Measurements from ENCODE around the gene CNBD2. TPM values are rescaled to one million over a fixed set of nuclear protein-coding genes. Genes with fewer than 3 reads are reported as not detected.

The CNBD2 gene
- total and polyA plus RNA-seq, 10 of the 15 experiments (the other 5 are each of a cell fraction or from before 2014, with no cell fraction given), result 0.86 to 7.4 (median 4.6) TPM

- 0 out of 2 replicates have a peak, but pooled peaks cover 4% of the 10 kb centered on the region for H3K4me1 ChIP-seq (ENCODE audit: control insufficient read depth, insufficient read depth, low read length)
- in situ Hi-C loops (cut with MboI), result no loop called here
- intact Hi-C loops (cut with micrococcal nuclease; ENCODE audit: unreplicated experiment), result no loop called here
- no peak for FAIRE-seq
- 46% methylated on average over 3 of the region's 3 CpGs for WGBS (ENCODE audit: insufficient coverage, insufficient replicate concordance, low lambda C conversion rate, missing lambda C conversion rate)
- no peaks in the 10 kb centered on the region for H3K36me3 ChIP-seq (ENCODE audit: control insufficient read depth in 2 of 2, insufficient read depth in 2 of 2, low read length in 1 of 2)
- ChIA-PET SMC1A (ENCODE audit: uncharacterized antibody, unreplicated experiment) (no interaction called here), POLR2A (no interaction called here), RAD21 (ENCODE audit: unreplicated experiment) (no interaction called here), CTCF (interaction anchor here (0.7 kb wide), 1 partner anchor 37 kb away, joined by 3 read pairs; no protein-coding TSS in a partner anchor)
- no peaks in the 10 kb centered on the region for H3K27me3 ChIP-seq (replicated peaks in 1 of 2; ENCODE audit: control insufficient read depth in 2 of 2, insufficient read depth in 2 of 2, low read length in 1 of 2)
- TF ChIP-seq NBN (IDR thresholded peaks at IDR 0.05), result no peak
- TF ChIP-seq EZH2 (IDR thresholded peaks at IDR 0.05; ENCODE audit: borderline replicate concordance, control insufficient read depth, low read depth, low read length), result no peak
- TF ChIP-seq ZZZ3 (IDR thresholded peaks at IDR 0.05; ENCODE audit: control insufficient read depth, insufficient read length, low read depth), result no peak
- no peak for TF ChIP-seq NR2F1 (conservative IDR thresholded peaks at IDR 0.05)
- TF ChIP-seq CBFB (IDR thresholded peaks at IDR 0.05; ENCODE audit: low read depth), result no peak
- TF ChIP-seq RUNX3 (IDR thresholded peaks at IDR 0.05; ENCODE audit: low read length), result no peak
- no peak for TF ChIP-seq MEF2B (IDR thresholded peaks at IDR 0.05; ENCODE audit: partially characterized antibody, poor library complexity, severe bottlenecking)
- TF ChIP-seq CEBPZ (IDR thresholded peaks at IDR 0.05; ENCODE audit: low read depth, low read length), result no peak
- TF ChIP-seq POLR2AphosphoS5 (IDR thresholded peaks at IDR 0.05; ENCODE audit: low read length), result no peak
- TF ChIP-seq KAT2A (conservative IDR thresholded peaks at IDR 0.05; ENCODE audit: control insufficient read depth, low read depth, low read length), result no peak
- TF ChIP-seq PBX3 (IDR thresholded peaks at IDR 0.05; ENCODE audit: insufficient replicate concordance, low read depth, low read length), result no peak
- TF ChIP-seq, protein P1, sequence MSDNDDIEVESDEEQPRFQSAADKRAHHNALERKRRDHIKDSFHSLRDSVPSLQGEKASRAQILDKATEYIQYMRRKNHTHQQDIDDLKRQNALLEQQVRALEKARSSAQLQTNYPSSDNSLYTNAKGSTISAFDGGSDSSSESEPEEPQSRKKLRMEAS (IDR thresholded peaks at IDR 0.05; ENCODE audit: low read depth, low read length), result no peak
- no peak for TF ChIP-seq NFYA (IDR thresholded peaks at IDR 0.05; ENCODE audit: borderline replicate concordance, low read depth, low read length)
- no peak for TF ChIP-seq HDAC6 (IDR thresholded peaks at IDR 0.05; ENCODE audit: unreplicated experiment)
- TF ChIP-seq PAX5 (IDR thresholded peaks at IDR 0.05; ENCODE audit: borderline replicate concordance, low read depth, low read length), result no peak
- TF ChIP-seq HCFC1 (IDR thresholded peaks at IDR 0.05; ENCODE audit: low read length), result no peak
- no peak for ATAC-seq
- H2AFZ ChIP-seq (ENCODE audit: control insufficient read depth, low read depth, low read length), result no peak overlapping the region
- H3K27ac ChIP-seq (ENCODE audit: control insufficient read depth, insufficient read depth), result no peak overlapping the region
- no peak overlapping the region for H3K4me2 ChIP-seq (ENCODE audit: control insufficient read depth, insufficient read depth)
- H3K4me3 ChIP-seq, result no peak overlapping the region
- no peak overlapping the region for H3K9ac ChIP-seq (ENCODE audit: control insufficient read depth, insufficient read depth, low read length)
- BruUV-seq (replicated peaks), result no TSS peak
- no peak for DNase-seq (ENCODE audit: low read depth, low spot score)
- no peaks in the 10 kb centered on the region; the same call in 2 of the 3 replicates for H3K9me3 ChIP-seq (replicated peaks; ENCODE audit: control insufficient read depth, insufficient read depth, low read length)
- no peaks in the 10 kb centered on the region for H4K20me1 ChIP-seq (ENCODE audit: control insufficient read depth, insufficient read depth)
- no peaks in the 10 kb centered on the region for H3K79me2 ChIP-seq (ENCODE audit: control insufficient read depth, insufficient read depth, low read length)
Observed at GRCh38 chr20:36031806-36032205, 63.4 kb downstream of the CNBD2 start.

Measured in GM12878 (cell line).